KBM-7 (cell line): ENCODE measurements around the gene OBSCN.

Source experiments
- DNase-seq: peaks from one replicate; pipeline ENCODE4 v3.0.0-alpha.2; 2015
- in situ Hi-C: fragments of 300-500 bp; cut with MboI; formaldehyde crosslinking; loops from 2 replicates; pipeline ENCODE4 v1.14.3; 2020; ENCODE audit warnings: low sequenced_read_pairs, low pct_unique_long_range_greater_than_20kb, mixed read lengths

The OBSCN gene

GRCh38 chr1:228329887-228330286 is 122.0 kb downstream of the OBSCN start:
- in situ Hi-C loops: no loop called here
- DNase-seq: no peak

GRCh38 chr1:228332797-228333738 is 125.2 kb downstream of the OBSCN start:
- in situ Hi-C loops: no loop called here
- no peak for DNase-seq

GRCh38 chr1:228333739-228334115 is 125.9 kb downstream of the OBSCN start:
- in situ Hi-C loops: no loop called here

GRCh38 chr1:228334226-228334935 is 126.5 kb downstream of the OBSCN start:
- in situ Hi-C loops: no loop called here
- no peak for DNase-seq

More at GRCh38 chr1:228333739-228334115, 125.9 kb downstream of the OBSCN start:
- no peak for DNase-seq

- no peak for DNase-seq
- in situ Hi-C loops: no loop called here
Observed at GRCh38 chr1:228334954-228335353, 127.1 kb downstream of the OBSCN start.

GRCh38 chr1:228335406-228336307 is 127.8 kb downstream of the OBSCN start:
- in situ Hi-C loops: no loop called here
- no peak for DNase-seq

GRCh38 chr1:228336308-228337030 is 128.6 kb downstream of the OBSCN start:
- in situ Hi-C loops: no loop called here
- no peak for DNase-seq

GRCh38 chr1:228337031-228337564 is 129.3 kb downstream of the OBSCN start:
- DNase-seq: no peak
- in situ Hi-C loops: no loop called here

GRCh38 chr1:228337711-228338520 is 130.1 kb downstream of the OBSCN start:
- in situ Hi-C loops: no loop called here
- no peak for DNase-seq

GRCh38 chr1:228338521-228339051 is 130.7 kb downstream of the OBSCN start:
- no peak for DNase-seq
- in situ Hi-C loops: no loop called here

- in situ Hi-C loops: no loop called here
- no peak for DNase-seq
Observed at GRCh38 chr1:228339059-228339704, 131.3 kb downstream of the OBSCN start.

GRCh38 chr1:228339766-228340685 is 132.2 kb downstream of the OBSCN start:
- no peak for DNase-seq
- in situ Hi-C loops: no loop called here

- no peak for DNase-seq
- in situ Hi-C loops: no loop called here
Observed at GRCh38 chr1:228340686-228341449, 133.0 kb downstream of the OBSCN start.

GRCh38 chr1:228341450-228341813 is 133.6 kb downstream of the OBSCN start:
- in situ Hi-C loops: no loop called here
- DNase-seq: no peak

- no peak for DNase-seq
Observed at GRCh38 chr1:228341814-228342626, 134.2 kb downstream of the OBSCN start.

More at GRCh38 chr1:228341814-228342626, 134.2 kb downstream of the OBSCN start:
- in situ Hi-C loops: no loop called here
